Hindlimb muscle (tissue), 1 donor: Measurements from ENCODE around the gene PCP2. TPM values are rescaled to one million over a fixed set of nuclear protein-coding genes. Genes with fewer than 3 reads are reported as not detected.

Experiments used
- DNase-seq: peaks from one replicate; pipeline ENCODE4 v3.0.0-alpha.2; 2013
- polyA plus RNA-seq: library from polyadenylated mRNA; unstranded; fragments of 120-200 nt; gene quantifications from one replicate; pipeline ENCODE4 v1.2.1, GENCODE V29; 2013; ENCODE audit not compliant: insufficient read length

Gene PCP2
- not detected for polyA plus RNA-seq

DNA sequence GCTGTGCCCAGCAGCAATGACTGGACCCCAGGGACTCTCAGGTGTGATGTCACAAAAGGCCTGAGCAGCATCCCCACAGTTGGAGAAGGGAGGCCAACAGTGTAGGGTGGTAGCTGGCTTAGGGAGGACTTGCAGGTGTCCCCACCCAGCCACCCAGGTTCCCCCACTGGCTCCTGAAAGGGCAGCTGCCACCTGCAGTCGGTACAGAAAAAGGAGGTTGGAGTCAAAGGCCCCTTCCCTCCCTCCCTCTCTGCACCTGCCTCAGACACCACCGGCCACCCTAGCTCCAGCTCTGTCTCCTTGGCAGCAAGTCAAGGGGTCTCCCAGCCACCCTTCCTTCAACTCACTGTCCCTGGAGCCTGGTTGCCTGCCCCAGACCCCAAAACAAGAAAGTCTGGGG, at the start of gene PCP2:
Gene PCP2 (minus strand): TSS at position 22 of the 400 bp plus-strand sequence. CDS start 262 bp downstream, outside the sequence.
- DNase-seq, result no peak

DNA sequence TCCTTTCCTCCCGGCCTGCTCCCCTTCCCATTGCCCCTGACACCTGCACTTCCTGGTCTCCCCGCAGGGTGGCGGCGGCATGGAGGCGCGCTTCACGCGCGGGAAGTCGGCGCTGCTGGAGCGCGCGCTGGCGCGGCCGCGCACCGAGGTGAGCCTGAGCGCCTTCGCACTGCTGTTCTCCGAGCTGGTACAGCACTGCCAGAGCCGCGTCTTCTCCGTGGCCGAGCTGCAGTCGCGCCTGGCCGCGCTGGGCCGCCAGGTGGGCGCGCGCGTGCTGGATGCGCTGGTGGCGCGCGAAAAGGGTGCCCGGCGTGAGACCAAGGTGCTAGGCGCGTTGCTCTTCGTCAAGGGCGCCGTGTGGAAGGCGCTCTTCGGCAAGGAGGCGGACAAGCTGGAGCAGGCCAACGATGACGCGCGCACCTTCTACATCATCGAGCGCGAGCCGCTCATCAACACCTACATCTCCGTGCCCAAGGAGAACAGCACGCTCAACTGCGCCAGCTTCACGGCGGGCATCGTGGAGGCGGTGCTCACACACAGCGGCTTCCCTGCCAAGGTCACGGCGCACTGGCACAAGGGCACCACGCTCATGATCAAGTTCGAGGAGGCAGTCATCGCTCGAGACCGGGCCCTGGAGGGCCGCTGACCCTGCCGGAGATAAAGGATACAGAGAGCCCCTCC, 48.8 kb upstream of the PCP2 start:
- no peak for DNase-seq

GRCh38 chr19:7681340-7682174, 48.0 kb upstream of the PCP2 start:
- peak; percentile 73 for DNase-seq

- peak; percentile 95 for DNase-seq
These were observed 47.3 kb upstream of the PCP2 start, which contains the start of gene TRAPPC5 for GRCh38 chr19:7680606-7681339. Gene TRAPPC5, plus strand, starts transcription at chr19:7680833. Its CDS starts 1,421 bp downstream, at chr19:7682254.

DNA sequence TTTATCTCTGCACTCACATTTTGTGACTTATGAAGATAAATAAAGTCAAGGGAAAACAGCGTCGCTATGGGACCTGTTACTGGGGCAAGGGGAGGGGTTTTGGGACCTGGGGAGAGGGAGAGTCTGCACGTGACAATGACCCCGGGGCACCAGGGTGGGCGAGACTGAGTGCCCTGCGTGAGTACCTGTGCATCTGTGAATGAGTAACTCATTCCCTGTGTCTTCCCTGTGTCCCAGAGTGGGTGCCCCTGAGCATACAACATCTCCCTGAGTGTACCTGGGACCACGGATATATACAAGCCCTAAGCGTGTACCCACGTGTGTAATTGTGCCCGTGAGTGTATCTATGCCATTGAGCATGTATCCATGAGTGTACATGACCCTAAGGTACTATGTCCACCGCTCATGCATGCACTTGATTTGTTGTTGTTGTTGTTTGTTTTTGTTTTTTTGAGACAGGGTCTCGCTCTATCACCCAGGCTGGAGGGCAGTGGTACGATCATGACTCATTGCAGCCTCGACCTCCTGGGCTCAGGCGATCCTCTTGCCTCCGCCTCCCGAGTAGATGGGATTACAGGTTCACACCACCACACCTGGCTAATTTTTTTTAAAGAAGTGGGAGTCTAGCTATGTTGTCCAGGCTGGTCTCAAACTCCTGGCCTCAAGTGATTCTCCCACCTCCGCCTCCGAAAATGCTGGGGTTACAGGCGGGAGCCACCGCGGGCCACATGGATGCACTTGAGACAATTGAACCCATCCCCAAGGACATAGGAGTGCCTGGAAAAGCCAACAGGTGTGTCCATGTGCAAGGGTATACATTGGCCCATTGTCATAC, 46.5 kb upstream of the PCP2 start:
- no peak for DNase-seq

- DNase-seq, result no peak
These were observed 45.6 kb upstream of the PCP2 start for GRCh38 chr19:7678971-7679751.

DNA sequence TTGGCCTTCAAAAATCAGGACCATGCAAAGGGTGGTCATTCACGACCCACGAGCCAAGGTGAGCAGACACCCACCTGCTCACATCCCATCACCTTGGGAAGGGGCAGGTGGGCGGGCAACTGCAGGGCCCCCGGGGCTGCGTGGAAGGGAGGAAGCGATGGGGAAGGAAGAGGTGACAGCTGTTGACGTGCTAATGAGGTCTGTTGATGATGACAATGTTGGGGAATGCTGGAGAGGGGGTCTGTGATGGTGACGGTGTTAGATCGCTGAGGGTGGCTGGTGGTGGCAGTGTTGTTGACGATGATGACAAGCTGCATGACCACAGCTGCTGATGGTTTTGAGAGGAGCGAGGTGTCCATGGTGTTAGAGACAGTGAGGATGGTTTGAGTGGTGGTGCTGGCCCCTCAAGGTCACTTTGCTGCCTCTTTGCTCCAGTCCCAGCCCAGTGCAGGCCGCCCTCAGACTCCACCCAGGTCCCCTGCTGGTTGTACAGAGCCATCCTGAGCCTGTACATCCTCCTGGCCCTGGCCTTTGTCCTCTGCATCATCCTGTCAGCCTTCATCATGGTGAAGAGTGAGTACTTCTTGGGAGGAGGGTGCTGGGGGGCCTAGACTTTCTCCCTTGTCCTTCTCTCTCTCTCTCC, 44.3 kb upstream of the PCP2 start:
- no peak for DNase-seq

DNA sequence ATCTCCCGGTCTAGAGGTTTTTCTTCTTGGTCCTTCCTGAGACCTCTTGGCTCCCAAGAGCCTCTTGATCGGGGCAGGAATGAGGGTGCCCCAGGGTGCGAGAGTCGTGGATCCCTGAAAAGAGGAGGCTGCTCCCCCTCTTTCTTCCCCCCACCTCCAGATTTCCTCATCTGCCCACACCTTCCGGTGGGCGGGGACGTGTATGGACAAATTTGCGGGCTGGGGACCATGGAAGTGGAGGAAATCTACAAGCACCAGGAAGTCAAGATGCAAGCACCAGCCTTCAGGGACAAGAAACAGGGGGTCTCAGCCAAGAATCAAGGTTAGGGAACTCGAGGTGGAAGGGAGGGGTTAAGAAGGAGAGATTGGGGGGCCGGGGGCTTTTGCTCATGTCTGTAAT, 43.3 kb upstream of the PCP2 start, which contains the start of gene MCEMP1:
Gene MCEMP1 (plus strand): TSS at position 237 of the 400 bp plus-strand sequence. CDS start 31 bp downstream, at position 268.
- DNase-seq, result no peak

DNA sequence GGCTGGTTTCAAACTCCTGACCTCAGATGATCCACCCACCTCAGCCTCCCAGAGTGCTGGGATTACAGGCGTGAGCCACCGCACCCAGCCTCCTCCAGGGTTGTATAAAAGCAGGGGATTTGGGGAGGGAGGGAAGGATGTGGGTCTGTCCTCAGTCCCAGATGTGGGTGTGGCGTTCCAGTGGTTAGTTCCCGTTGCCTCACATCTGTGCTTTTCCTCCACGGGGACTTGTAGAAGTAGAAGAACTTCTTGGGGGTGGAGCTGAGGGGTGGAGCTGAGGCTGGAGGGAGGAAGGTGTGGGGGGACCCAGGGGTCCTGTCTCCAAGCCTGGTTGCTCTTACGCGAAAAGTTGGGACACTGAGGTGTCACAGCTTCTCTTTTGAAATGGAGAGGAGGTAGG, 42.9 kb upstream of the PCP2 start:
- no peak for DNase-seq

GRCh38 chr19:7674010-7675005, 40.8 kb upstream of the PCP2 start:
- DNase-seq, result no peak

DNA sequence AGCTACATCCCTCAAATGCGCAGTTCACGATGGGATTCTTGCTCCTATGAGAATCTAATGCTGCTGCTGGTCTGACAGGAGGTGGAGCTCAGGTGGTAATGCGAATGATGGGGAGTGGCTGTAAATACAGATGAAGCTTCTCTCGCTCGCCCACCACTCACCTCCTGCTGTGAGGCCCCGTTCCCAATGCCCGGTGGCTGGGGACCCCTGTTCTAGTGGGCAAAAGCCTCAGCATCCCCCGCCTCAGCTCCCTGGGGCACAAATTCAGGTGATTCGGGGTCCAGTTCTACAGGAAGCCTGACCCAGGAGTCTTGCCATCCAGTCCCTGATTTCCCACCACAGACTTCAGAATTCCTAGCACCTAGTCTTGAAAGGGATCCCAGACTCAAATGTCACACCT, 39.0 kb upstream of the PCP2 start:
- no peak for DNase-seq

GRCh38 chr19:7670790-7671189, 37.3 kb upstream of the PCP2 start:
- DNase-seq, result no peak

DNA sequence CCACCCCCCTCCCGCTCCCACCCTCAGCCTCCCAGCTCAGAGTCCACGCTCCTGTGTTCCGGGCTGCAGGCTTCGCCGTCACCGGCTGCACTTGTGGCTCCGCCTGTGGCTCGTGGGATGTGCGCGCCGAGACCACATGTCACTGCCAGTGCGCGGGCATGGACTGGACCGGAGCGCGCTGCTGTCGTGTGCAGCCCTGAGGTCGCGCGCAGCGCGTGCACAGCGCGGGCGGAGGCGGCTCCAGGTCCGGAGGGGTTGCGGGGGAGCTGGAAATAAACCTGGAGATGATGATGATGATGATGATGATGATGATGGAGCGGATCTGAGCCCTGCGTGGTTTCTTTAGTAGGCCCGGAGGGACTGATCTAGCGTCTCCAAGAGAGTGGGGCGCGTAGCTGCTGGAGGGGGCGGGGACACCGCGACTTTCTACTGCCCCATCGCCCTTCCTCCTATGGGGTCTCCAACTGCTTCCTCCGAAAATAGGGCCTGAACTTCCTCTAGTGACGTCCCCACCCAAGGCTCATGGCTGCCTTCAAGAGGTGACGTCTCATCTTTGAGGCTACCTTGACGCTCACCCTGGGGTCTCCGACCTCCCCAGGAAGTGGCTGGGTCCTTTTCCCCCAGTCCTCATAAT, 36.7 kb upstream of the PCP2 start:
- DNase-seq, result no peak

- no peak for DNase-seq
These were observed 36.1 kb upstream of the PCP2 start for GRCh38 chr19:7669641-7670040.

- no peak for DNase-seq
These were observed 35.3 kb upstream of the PCP2 start, which contains the start of gene RETN for GRCh38 chr19:7668842-7669241. Gene RETN, plus strand, starts transcription at chr19:7669049. Its CDS starts 278 bp downstream, at chr19:7669327.

DNA sequence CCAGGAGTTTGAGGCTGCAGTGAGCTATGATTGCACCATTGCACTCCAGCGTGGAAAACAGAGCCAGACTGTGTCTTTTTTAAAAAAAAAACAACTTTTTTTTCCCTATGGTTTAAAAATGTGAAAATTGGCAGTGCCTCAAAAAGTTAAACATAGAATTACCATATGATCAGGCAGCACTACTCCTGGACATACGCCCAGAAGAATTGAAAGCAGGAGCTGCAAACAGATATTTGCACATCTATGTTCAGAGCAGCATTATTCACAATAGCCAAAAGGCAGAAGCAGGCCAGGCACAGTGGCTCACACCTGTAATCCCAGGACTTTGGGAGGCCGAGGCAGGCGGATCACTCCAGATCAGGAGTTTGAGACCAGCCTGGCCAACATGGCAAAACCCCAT, 31.6 kb upstream of the PCP2 start:
- DNase-seq, result peak; percentile 82

- DNase-seq, result no peak
These were observed 30.2 kb upstream of the PCP2 start for GRCh38 chr19:7663706-7664105.

DNA sequence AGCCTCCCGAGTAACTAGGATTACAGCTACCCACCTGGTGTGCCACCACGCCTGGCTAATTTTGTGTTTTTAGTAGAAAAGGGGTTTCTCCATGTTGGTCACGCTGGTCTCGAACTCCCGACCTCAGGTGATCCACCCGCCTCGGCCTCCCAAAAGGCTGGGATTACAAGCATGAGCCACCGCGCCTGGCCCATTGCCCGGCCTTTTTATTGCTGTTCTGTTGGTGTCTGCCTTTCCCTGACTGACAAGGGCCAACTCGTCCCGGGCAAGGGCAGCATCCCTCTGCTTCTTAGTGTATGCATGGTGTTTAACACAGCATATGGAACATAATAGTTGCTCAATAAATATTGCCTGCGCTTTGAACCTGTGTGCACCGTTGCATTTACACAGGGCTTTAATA, 29.1 kb upstream of the PCP2 start:
- no peak for DNase-seq
